Measurements from ENCODE around the gene NPIPA7.
"Not testable (repeated sequence)": the region's sequence is repeated elsewhere in the genome, so short reads cannot be mapped to it uniquely, and the experiment has no call there.

Gene NPIPA7

GRCh38 chr16:16417914-16418544 lies 39.1 kb downstream of the NPIPA7 start:
- not testable (repeated sequence) for DNase-seq (ENCODE audit: low read depth in 2 of 2)

- DNase-seq (ENCODE audit: low read depth in 2 of 2) = not testable (repeated sequence)
These were observed 41.6 kb downstream of the NPIPA7 start for GRCh38 chr16:16420515-16420914.

- not testable (repeated sequence) for DNase-seq (ENCODE audit: low read depth in 2 of 2)
These were observed 46.2 kb downstream of the NPIPA7 start for GRCh38 chr16:16425146-16425545.

- not testable (repeated sequence) for DNase-seq (ENCODE audit: low read depth in 2 of 2)
These were observed 52.2 kb downstream of the NPIPA7 start for GRCh38 chr16:16431135-16431534.

- not testable (repeated sequence) for DNase-seq (ENCODE audit: low read depth in 2 of 2)
These were observed 55.8 kb downstream of the NPIPA7 start for GRCh38 chr16:16434711-16435110.

- not testable (repeated sequence) for DNase-seq (ENCODE audit: low read depth in 2 of 2)
These were observed 62.5 kb downstream of the NPIPA7 start for GRCh38 chr16:16441401-16441800.
